Measurements from ENCODE around the gene PTPRN2. TPM values are rescaled to one million over a fixed set of nuclear protein-coding genes. Genes with fewer than 3 reads are reported as not detected.

Gene PTPRN2
- total and polyA plus RNA-seq, 2 of the 8 experiments (the other 6 are each of a cell fraction or from before 2014, with no cell fraction given), result 2.6 to 4.5 TPM

GRCh38 chr7:157495177-157495553 is 1092.5 kb downstream of the PTPRN2 start (continued):
- no peak for TF ChIP-seq CHD7 (IDR thresholded peaks at IDR 0.05; ENCODE audit: insufficient replicate concordance, low read length)
- TF ChIP-seq SUZ12 (IDR thresholded peaks at IDR 0.05; ENCODE audit: low read length), result no peak
- TF ChIP-seq FOSL1 (IDR thresholded peaks at IDR 0.05; ENCODE audit: insufficient read depth, low read depth, low read length), result no peak
- no peak for TF ChIP-seq CHD2 (IDR thresholded peaks at IDR 0.05; ENCODE audit: low read length)
- TF ChIP-seq TAF7 (optimal IDR thresholded peaks at IDR 0.05; ENCODE audit: borderline replicate concordance, low read depth, low read length), result no peak
- TF ChIP-seq CHD1 (IDR thresholded peaks at IDR 0.05; ENCODE audit: low read depth, low read length), result no peak

All from H1 (cell line).